Loucy (cell line): ENCODE results near the gene COG2.

ENCODE experiments used
- H2AFZ ChIP-seq: fragments of 200-600 bp; sonication (generic); 2 replicates; pipeline ENCODE4 v1.6.0; 2016; ENCODE audit warnings: antibody characterized with exemption, mild to moderate bottlenecking, low read length, moderate library complexity
- H3F3A ChIP-seq: fragments of 200-600 bp; 2 replicates; pipeline ENCODE4 v1.6.0; 2016; ENCODE audit warnings: antibody characterized with exemption, low read depth, mild to moderate bottlenecking
- H3K27me3 ChIP-seq: fragments of 200-600 bp; sonication (generic); 2 replicates; pipeline ENCODE4 v1.6.1; 2014; ENCODE audit warnings: low read length, mild to moderate bottlenecking; ENCODE audit not compliant: insufficient read depth, poor library complexity, severe bottlenecking
- H3K36me3 ChIP-seq: fragments of 200-600 bp; sonication (generic); 2 replicates; pipeline ENCODE4 v1.6.1; 2016; ENCODE audit warnings: low read length; ENCODE audit not compliant: insufficient read depth
- H3K4me1 ChIP-seq: fragments of 200-600 bp; sonication (generic); 2 replicates; pipeline ENCODE4 v1.5.1; 2014; ENCODE audit warnings: low read length, mild to moderate bottlenecking; ENCODE audit not compliant: insufficient read depth, poor library complexity, severe bottlenecking
- H3K4me2 ChIP-seq: fragments of 200-600 bp; sonication (generic); 2 replicates; pipeline ENCODE4 v1.6.0; 2014; ENCODE audit warnings: antibody characterized with exemption, low read length, low read depth, mild to moderate bottlenecking; ENCODE audit not compliant: poor library complexity, severe bottlenecking
- H3K4me3 ChIP-seq: fragments of 200-600 bp; sonication (generic); 2 replicates; pipeline ENCODE4 v1.5.1; 2014; ENCODE audit warnings: low read length, mild to moderate bottlenecking, mixed read lengths; ENCODE audit not compliant: poor library complexity, severe bottlenecking
- H3K79me2 ChIP-seq: fragments of 200-600 bp; sonication (generic); 2 replicates; pipeline ENCODE4 v1.6.1; 2014; ENCODE audit warnings: low read length; ENCODE audit not compliant: insufficient read depth
- H3K9ac ChIP-seq: fragments of 200-600 bp; sonication (generic); 2 replicates; pipeline ENCODE4 v1.6.0; 2014; ENCODE audit warnings: mild to moderate bottlenecking, low read depth, low read length, moderate library complexity; ENCODE audit not compliant: poor library complexity, severe bottlenecking
- H3K9me2 ChIP-seq: fragments of 200-600 bp; sonication (generic); replicated peaks from 2 replicates; pipeline ENCODE4 v1.6.1; 2016; ENCODE audit warnings: low read depth, low read length, mixed read lengths
- H3K9me3 ChIP-seq: fragments of 200-600 bp; sonication (generic); 2 replicates; pipeline ENCODE4 v1.6.1; 2014; ENCODE audit warnings: mild to moderate bottlenecking, antibody characterized with exemption, low read length, low read depth; ENCODE audit not compliant: insufficient read depth
- H4K20me1 ChIP-seq: fragments of 200-600 bp; sonication (generic); 2 replicates; pipeline ENCODE4 v1.6.0; 2014; ENCODE audit warnings: antibody characterized with exemption, low read length, mild to moderate bottlenecking; ENCODE audit not compliant: insufficient read depth, poor library complexity, severe bottlenecking
- EZH2phosphoT487 ChIP-seq: fragments of 200-600 bp; IDR thresholded peaks from 2 replicates; pipeline ENCODE4 v1.6.1; 2018; ENCODE audit warnings: antibody characterized with exemption, mild to moderate bottlenecking, moderate library complexity, borderline replicate concordance
- TF ChIP-seq, protein P1 (sequence below): fragments of 200-600 bp; sonication (generic); conservative IDR thresholded peaks from 2 replicates; pipeline ENCODE4 v1.5.1; 2014; ENCODE audit warnings: mild to moderate bottlenecking, antibody characterized with exemption, low read length

The COG2 gene

DNA sequence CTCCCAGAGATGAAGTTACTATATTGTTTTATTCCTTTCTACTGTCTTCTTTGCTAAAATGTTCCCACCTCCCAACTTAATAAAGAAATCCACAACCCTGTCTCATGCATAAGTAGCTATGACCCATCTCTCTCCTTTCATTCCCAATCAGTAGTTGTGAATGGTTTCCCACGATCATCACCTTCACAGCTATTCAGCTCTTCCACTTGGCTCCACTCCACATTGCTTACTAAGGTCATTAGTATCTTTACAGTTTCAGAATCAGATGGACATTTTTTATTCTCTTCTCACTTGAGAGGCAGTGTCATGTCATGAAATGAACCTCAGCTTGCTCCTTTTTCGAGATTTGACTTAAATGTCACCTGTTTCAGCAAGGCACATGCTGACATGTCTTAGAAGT is 47.1 kb upstream of the COG2 start:
- Histone ChIP-seq H3K9ac (no peak overlapping the region), H3K4me1 (no peaks in the 10 kb centered on the region), H3K4me3 (no peak overlapping the region), H3K27me3 (peaks cover 4% of the 10 kb centered on the region), H3K4me2 (no peak overlapping the region), H3K79me2 (no peaks in the 10 kb centered on the region), H3F3A (no peaks in the 10 kb centered on the region), H3K36me3 (no peaks in the 10 kb centered on the region), H3K9me3 (no peaks in the 10 kb centered on the region), H3K9me2 (no peaks in the 10 kb centered on the region), H4K20me1 (no peaks in the 10 kb centered on the region), H2AFZ (no peak overlapping the region)
- TF ChIP-seq EZH2phosphoT487 = no peak
- TF ChIP-seq, protein P1, sequence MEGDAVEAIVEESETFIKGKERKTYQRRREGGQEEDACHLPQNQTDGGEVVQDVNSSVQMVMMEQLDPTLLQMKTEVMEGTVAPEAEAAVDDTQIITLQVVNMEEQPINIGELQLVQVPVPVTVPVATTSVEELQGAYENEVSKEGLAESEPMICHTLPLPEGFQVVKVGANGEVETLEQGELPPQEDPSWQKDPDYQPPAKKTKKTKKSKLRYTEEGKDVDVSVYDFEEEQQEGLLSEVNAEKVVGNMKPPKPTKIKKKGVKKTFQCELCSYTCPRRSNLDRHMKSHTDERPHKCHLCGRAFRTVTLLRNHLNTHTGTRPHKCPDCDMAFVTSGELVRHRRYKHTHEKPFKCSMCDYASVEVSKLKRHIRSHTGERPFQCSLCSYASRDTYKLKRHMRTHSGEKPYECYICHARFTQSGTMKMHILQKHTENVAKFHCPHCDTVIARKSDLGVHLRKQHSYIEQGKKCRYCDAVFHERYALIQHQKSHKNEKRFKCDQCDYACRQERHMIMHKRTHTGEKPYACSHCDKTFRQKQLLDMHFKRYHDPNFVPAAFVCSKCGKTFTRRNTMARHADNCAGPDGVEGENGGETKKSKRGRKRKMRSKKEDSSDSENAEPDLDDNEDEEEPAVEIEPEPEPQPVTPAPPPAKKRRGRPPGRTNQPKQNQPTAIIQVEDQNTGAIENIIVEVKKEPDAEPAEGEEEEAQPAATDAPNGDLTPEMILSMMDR = no peak

DNA sequence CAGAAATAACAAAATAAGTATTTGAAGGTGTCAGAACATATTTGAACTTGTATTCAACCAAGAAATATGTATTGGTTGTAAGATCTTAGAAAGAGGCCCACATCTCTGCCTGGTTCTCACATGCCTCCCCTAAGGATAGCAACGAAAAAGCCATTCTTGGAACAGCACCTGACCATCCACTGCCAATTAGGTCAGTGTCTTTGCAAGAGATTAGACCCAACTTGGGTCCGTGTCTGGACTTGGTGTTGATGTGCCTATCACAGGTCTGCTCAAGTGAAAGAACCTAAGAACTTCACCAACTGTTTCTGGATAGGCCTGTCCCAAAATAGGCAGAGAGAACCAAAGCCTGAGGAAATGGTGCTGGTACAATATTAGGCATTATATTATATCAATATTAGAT is 46.0 kb upstream of the COG2 start:
- H3K9ac ChIP-seq = no peak overlapping the region
- H3K27me3 ChIP-seq = peaks cover 4% of the 10 kb centered on the region
- H3K4me2 ChIP-seq = no peak overlapping the region
- H3K4me3 ChIP-seq = no peak overlapping the region
- TF ChIP-seq, protein P1 = no peak
- no peak for TF ChIP-seq EZH2phosphoT487
- no peak overlapping the region for H2AFZ ChIP-seq
- no peaks in the 10 kb centered on the region for H3K9me3 ChIP-seq
- no peaks in the 10 kb centered on the region for H3F3A ChIP-seq
- H3K36me3 ChIP-seq = no peaks in the 10 kb centered on the region
- no peaks in the 10 kb centered on the region for H4K20me1 ChIP-seq
- H3K9me2 ChIP-seq = no peaks in the 10 kb centered on the region
- H3K4me1 ChIP-seq = no peaks in the 10 kb centered on the region
- no peaks in the 10 kb centered on the region for H3K79me2 ChIP-seq

GRCh38 chr1:230598745-230599144 is 43.5 kb upstream of the COG2 start:
- H2AFZ ChIP-seq = no peak overlapping the region
- no peak overlapping the region for H3K4me2 ChIP-seq
- H3K4me1 ChIP-seq = no peaks in the 10 kb centered on the region
- H3K79me2 ChIP-seq = no peaks in the 10 kb centered on the region
- no peaks in the 10 kb centered on the region for H3K9me2 ChIP-seq
- TF ChIP-seq EZH2phosphoT487 = no peak
- TF ChIP-seq, protein P1 = no peak
- H4K20me1 ChIP-seq = no peaks in the 10 kb centered on the region
- H3K4me3 ChIP-seq = no peak overlapping the region
- H3K36me3 ChIP-seq = no peaks in the 10 kb centered on the region
- no peaks in the 10 kb centered on the region for H3K9me3 ChIP-seq
- no peaks in the 10 kb centered on the region for H3F3A ChIP-seq
- H3K27me3 ChIP-seq = peaks cover 4% of the 10 kb centered on the region
- H3K9ac ChIP-seq = no peak overlapping the region
